ENCODE measurements around the gene TGFBR3.

Gene TGFBR3

GRCh38 chr1:91799863-91800262, 86.1 kb downstream of the TGFBR3 start:
- no peak for DNase-seq (ENCODE audit: low read depth in 2 of 2)

GRCh38 chr1:91799159-91799558, 86.8 kb downstream of the TGFBR3 start:
- DNase-seq (ENCODE audit: low read depth in 2 of 2), result no peak

- no peak for DNase-seq (ENCODE audit: low read depth in 2 of 2)
Measured at GRCh38 chr1:91798740-91799139, 87.2 kb downstream of the TGFBR3 start.

GRCh38 chr1:91798241-91798648, 87.7 kb downstream of the TGFBR3 start:
- DNase-seq (ENCODE audit: low read depth in 2 of 2), result no peak

- DNase-seq (ENCODE audit: low read depth in 2 of 2), result no peak
Measured at GRCh38 chr1:91797164-91797563, 88.8 kb downstream of the TGFBR3 start.

GRCh38 chr1:91796390-91796654, 89.6 kb downstream of the TGFBR3 start:
- no peak for DNase-seq (ENCODE audit: low read depth in 2 of 2)

- DNase-seq (ENCODE audit: low read depth in 2 of 2), result no peak
Measured at GRCh38 chr1:91795591-91796389, 90.2 kb downstream of the TGFBR3 start.

GRCh38 chr1:91793877-91794276, 92.1 kb downstream of the TGFBR3 start:
- DNase-seq (ENCODE audit: low read depth in 2 of 2), result no peak

GRCh38 chr1:91793189-91793588, 92.8 kb downstream of the TGFBR3 start:
- DNase-seq (ENCODE audit: low read depth in 2 of 2), result no peak

GRCh38 chr1:91792489-91793071, 93.4 kb downstream of the TGFBR3 start:
- no peak for DNase-seq (ENCODE audit: low read depth in 2 of 2)

GRCh38 chr1:91791691-91792488, 94.1 kb downstream of the TGFBR3 start:
- no peak for DNase-seq (ENCODE audit: low read depth in 2 of 2)

- no peak for DNase-seq (ENCODE audit: low read depth in 2 of 2)
Measured at GRCh38 chr1:91791103-91791502, 94.8 kb downstream of the TGFBR3 start.

- DNase-seq (ENCODE audit: low read depth in 2 of 2), result no peak
Measured at GRCh38 chr1:91790392-91790791, 95.6 kb downstream of the TGFBR3 start.

- DNase-seq (ENCODE audit: low read depth in 2 of 2), result no peak
Measured at GRCh38 chr1:91789273-91789997, 96.5 kb downstream of the TGFBR3 start.

- no peak for DNase-seq (ENCODE audit: low read depth in 2 of 2)
Measured at GRCh38 chr1:91787919-91788318, 98.0 kb downstream of the TGFBR3 start.

- DNase-seq (ENCODE audit: low read depth in 2 of 2), result no peak
Measured at GRCh38 chr1:91784616-91785015, 101.3 kb downstream of the TGFBR3 start.

GRCh38 chr1:91784191-91784590, 101.8 kb downstream of the TGFBR3 start:
- DNase-seq (ENCODE audit: low read depth in 2 of 2), result no peak

- DNase-seq (ENCODE audit: low read depth in 2 of 2), result no peak
Measured at GRCh38 chr1:91783423-91784170, 102.4 kb downstream of the TGFBR3 start.

- DNase-seq (ENCODE audit: low read depth in 2 of 2), result no peak
Measured at GRCh38 chr1:91781901-91782622, 103.9 kb downstream of the TGFBR3 start.

GRCh38 chr1:91781371-91781825, 104.6 kb downstream of the TGFBR3 start:
- DNase-seq (ENCODE audit: low read depth in 2 of 2), result no peak

GRCh38 chr1:91779548-91780021, 106.4 kb downstream of the TGFBR3 start:
- DNase-seq (ENCODE audit: low read depth in 2 of 2), result no peak

All from activated CD4-positive, alpha-beta T cell treated with anti-CD3 and anti-CD28 coated beads for 24 hours (primary cell).